Right hindlimb (tissue), 1 donor: Measurements from ENCODE around the gene RETN.

Experiments used
- DNase-seq: peaks from one replicate; pipeline ENCODE4 v3.0.0-alpha.2; 2018

Gene RETN

DNA sequence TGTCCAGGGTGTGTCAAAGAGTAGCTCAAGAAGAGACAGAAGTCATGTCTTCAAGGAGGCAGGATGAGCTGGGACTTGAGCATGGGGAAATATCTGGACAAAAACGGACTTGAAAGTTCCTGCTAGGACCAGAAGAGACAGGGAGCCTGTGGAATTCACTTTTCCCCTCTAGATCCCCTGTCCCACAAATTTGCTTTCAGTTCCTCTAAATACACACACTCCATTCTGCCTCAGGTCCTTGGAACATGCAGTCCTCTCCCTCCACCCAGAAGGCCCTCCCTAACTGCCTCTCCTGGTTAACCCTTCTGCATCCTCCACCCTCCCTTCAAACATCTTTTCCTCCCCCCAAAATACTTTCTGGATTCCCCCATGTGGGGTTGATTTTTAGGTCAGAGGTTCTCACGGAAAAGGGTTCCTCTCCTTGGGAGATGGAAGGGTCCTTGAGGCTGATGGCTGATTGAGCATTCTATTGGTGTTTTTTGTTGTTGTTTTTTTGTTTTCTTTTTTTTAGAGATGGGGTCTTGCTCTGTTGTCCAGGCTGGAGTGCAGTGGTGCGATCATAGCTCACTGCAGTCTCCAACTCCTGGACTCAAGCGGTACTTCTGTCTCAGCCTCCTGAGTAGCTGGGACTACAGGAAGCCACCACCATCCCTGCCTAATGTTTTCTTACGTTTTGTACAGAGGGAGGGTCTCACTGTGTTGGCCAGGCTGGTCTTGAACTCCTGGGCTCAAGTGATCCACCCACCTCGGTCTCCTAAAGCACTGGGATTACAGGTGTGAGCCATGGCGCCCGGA lies 6.9 kb upstream of the RETN start:
- DNase-seq = no peak

GRCh38 chr19:7662657-7663056 lies 6.2 kb upstream of the RETN start:
- no peak for DNase-seq

GRCh38 chr19:7663706-7664105 lies 5.1 kb upstream of the RETN start:
- DNase-seq = no peak

DNA sequence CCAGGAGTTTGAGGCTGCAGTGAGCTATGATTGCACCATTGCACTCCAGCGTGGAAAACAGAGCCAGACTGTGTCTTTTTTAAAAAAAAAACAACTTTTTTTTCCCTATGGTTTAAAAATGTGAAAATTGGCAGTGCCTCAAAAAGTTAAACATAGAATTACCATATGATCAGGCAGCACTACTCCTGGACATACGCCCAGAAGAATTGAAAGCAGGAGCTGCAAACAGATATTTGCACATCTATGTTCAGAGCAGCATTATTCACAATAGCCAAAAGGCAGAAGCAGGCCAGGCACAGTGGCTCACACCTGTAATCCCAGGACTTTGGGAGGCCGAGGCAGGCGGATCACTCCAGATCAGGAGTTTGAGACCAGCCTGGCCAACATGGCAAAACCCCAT lies 3.8 kb upstream of the RETN start:
- peak; percentile 60 for DNase-seq

- DNase-seq = no peak
Observed at GRCh38 chr19:7669641-7670040, 792 bp downstream of the RETN start.

DNA sequence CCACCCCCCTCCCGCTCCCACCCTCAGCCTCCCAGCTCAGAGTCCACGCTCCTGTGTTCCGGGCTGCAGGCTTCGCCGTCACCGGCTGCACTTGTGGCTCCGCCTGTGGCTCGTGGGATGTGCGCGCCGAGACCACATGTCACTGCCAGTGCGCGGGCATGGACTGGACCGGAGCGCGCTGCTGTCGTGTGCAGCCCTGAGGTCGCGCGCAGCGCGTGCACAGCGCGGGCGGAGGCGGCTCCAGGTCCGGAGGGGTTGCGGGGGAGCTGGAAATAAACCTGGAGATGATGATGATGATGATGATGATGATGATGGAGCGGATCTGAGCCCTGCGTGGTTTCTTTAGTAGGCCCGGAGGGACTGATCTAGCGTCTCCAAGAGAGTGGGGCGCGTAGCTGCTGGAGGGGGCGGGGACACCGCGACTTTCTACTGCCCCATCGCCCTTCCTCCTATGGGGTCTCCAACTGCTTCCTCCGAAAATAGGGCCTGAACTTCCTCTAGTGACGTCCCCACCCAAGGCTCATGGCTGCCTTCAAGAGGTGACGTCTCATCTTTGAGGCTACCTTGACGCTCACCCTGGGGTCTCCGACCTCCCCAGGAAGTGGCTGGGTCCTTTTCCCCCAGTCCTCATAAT lies 1.4 kb downstream of the RETN start:
- DNase-seq = no peak

DNA sequence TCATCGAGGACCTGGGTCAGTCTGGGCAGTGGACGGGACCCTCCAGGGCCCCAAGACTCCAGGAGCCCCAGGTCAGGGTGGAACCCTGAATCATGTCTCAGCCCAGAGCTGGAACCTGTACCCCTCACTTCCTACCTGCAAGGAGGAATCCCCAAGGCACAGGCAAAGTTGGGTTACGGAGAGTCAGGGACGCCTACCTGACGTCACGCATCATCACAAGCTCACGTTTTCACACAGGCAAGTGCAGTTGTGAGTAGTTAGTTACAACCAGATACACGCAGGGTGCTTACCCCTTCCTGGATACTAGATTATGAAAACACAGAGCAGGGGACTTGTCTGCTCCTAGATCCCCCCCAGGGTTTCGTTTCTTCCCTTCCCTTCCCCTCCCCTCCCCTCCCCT lies 1.9 kb downstream of the RETN start:
- DNase-seq = no peak

DNA sequence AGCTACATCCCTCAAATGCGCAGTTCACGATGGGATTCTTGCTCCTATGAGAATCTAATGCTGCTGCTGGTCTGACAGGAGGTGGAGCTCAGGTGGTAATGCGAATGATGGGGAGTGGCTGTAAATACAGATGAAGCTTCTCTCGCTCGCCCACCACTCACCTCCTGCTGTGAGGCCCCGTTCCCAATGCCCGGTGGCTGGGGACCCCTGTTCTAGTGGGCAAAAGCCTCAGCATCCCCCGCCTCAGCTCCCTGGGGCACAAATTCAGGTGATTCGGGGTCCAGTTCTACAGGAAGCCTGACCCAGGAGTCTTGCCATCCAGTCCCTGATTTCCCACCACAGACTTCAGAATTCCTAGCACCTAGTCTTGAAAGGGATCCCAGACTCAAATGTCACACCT lies 3.7 kb downstream of the RETN start:
- DNase-seq = no peak

- peak; percentile 49 for DNase-seq
Observed at GRCh38 chr19:7674010-7675005, 5.5 kb downstream of the RETN start.

DNA sequence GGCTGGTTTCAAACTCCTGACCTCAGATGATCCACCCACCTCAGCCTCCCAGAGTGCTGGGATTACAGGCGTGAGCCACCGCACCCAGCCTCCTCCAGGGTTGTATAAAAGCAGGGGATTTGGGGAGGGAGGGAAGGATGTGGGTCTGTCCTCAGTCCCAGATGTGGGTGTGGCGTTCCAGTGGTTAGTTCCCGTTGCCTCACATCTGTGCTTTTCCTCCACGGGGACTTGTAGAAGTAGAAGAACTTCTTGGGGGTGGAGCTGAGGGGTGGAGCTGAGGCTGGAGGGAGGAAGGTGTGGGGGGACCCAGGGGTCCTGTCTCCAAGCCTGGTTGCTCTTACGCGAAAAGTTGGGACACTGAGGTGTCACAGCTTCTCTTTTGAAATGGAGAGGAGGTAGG lies 7.5 kb downstream of the RETN start:
- DNase-seq = no peak

DNA sequence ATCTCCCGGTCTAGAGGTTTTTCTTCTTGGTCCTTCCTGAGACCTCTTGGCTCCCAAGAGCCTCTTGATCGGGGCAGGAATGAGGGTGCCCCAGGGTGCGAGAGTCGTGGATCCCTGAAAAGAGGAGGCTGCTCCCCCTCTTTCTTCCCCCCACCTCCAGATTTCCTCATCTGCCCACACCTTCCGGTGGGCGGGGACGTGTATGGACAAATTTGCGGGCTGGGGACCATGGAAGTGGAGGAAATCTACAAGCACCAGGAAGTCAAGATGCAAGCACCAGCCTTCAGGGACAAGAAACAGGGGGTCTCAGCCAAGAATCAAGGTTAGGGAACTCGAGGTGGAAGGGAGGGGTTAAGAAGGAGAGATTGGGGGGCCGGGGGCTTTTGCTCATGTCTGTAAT lies 8.0 kb downstream of the RETN start, which contains the start of gene MCEMP1:
TSS of gene MCEMP1 (plus strand) at position 237 of the 400 bp plus-strand sequence. CDS start at position 268, 31 bp downstream.
- DNase-seq = no peak

GRCh38 chr19:7677669-7678311 lies 8.9 kb downstream of the RETN start:
- no peak for DNase-seq

DNA sequence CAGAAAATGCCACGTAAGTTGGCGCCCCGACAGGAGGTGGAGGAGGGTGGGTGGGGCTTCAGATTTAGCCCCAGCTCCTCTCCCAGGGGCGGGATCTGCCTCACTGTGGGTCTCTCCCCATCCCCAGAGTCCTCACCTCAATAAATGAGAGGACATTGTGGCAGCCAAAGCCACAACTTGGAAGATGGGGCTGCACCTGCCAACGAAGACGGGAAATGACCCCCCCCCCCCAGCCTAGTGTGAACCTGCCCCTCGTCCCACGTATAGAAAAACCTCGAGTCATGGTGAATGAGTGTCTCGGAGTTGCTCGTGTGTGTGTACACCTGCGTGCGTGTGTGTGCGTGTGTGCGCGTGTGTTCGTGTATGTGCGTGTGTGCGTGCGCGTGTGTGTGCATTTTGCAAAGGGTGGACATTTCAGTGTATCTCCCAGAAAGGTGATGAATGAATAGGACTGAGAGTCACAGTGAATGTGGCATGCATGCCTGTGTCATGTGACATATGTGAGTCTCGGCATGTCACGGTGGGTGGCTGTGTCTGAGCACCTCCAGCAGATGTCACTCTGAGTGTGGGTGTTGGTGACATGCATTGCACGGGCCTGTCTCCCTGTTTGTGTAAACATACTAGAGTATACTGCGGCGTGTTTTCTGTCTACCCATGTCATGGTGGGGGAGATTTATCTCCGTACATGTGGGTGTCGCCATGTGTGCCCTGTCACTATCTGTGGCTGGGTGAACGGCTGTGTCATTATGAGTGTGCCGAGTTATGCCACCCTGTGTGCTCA lies 10.3 kb downstream of the RETN start:
- no peak for DNase-seq

DNA sequence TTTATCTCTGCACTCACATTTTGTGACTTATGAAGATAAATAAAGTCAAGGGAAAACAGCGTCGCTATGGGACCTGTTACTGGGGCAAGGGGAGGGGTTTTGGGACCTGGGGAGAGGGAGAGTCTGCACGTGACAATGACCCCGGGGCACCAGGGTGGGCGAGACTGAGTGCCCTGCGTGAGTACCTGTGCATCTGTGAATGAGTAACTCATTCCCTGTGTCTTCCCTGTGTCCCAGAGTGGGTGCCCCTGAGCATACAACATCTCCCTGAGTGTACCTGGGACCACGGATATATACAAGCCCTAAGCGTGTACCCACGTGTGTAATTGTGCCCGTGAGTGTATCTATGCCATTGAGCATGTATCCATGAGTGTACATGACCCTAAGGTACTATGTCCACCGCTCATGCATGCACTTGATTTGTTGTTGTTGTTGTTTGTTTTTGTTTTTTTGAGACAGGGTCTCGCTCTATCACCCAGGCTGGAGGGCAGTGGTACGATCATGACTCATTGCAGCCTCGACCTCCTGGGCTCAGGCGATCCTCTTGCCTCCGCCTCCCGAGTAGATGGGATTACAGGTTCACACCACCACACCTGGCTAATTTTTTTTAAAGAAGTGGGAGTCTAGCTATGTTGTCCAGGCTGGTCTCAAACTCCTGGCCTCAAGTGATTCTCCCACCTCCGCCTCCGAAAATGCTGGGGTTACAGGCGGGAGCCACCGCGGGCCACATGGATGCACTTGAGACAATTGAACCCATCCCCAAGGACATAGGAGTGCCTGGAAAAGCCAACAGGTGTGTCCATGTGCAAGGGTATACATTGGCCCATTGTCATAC lies 11.1 kb downstream of the RETN start:
- DNase-seq = no peak

GRCh38 chr19:7680606-7681339 lies 11.9 kb downstream of the RETN start, which contains the start of gene TRAPPC5:
TRAPPC5 (plus strand) TSS chr19:7680833; CDS start chr19:7682254, 1,421 bp downstream.
- peak; percentile 92 for DNase-seq

DNA sequence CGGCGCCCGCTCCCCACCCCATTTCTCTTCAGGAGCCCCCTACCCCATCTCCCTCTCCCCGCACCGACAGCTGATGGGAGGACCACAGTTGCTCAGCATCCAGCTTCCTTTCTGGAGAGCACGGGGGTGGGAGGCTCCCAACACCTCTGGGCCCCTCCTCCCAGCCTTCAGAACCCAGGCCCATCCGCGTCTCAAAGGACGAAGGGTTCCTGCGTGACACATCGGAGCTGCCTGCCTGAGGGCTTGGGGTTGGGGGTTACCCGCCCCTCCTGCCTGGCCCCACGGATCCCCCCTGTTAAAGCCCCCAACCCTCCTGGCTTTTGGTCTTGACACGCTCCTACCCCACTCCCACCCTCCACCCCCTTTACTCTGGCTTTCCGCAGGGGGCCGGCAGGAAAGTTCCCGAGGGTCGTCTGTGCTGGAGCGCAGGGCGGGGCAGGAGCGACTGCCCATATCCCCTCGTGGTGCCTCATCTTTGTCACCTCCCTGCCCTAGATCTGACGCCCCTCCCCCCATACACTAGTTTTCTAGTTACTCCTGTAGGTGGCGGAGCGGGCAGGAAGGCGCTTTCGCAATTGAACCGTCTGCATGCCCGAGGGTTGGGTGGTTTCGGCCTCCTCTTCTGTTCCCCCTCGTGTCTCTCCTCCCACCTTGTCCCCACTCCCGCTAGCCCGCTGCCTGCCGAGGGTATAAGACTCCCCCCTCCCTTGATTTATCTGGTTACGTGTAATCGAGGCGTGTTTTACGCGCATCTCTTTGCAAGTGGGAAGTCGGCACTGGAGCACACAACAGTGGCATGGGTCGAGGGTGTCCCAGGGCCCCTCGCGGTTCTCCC lies 12.7 kb downstream of the RETN start:
- peak; percentile 77 for DNase-seq

- no peak for DNase-seq
Observed at GRCh38 chr19:7682175-7682855, 13.5 kb downstream of the RETN start.
